Activated CD4-positive, CD25-positive, alpha-beta regulatory T cell treated with anti-CD3 and anti-CD28 coated beads, Interleukin-2, amount 50 U/mL, for 16 hours (primary cell): Measurements from ENCODE around the gene TSC22D2.
"Not testable (repeated sequence)": the region's sequence is repeated elsewhere in the genome, so short reads cannot be mapped to it uniquely, and the experiment has no call there.

Experiments
- DNase-seq: peaks from one replicate; pipeline ENCODE4 v3.0.0-alpha.2; 2020; ENCODE audit warnings: low read depth, low spot score

Gene TSC22D2

DNA sequence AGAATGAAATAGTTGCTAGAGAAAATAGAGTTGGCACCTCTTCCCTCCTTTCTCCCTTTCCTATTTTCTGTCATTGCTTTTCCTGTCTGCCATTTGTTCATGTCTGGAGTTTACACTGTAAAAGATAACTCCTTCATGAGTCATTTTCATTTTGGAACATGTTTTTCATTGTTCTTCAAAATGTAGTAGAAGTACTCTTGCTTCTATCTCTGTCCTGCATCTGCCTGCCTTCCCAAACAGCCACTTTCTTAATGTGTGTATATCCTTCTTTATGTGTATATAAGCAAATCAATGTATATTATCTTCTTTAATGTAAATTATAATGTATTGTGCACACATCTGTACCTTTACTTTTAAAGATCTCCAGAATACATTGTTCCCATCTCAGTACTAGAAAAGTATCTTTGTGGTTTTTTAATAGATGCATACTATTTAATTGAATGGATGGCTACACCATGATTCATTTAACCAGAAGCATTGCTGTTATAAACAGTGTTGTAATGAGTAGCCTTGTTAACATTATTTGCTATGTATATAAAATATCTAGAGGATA, 41.1 kb downstream of the TSC22D2 start:
- DNase-seq: no peak

DNA sequence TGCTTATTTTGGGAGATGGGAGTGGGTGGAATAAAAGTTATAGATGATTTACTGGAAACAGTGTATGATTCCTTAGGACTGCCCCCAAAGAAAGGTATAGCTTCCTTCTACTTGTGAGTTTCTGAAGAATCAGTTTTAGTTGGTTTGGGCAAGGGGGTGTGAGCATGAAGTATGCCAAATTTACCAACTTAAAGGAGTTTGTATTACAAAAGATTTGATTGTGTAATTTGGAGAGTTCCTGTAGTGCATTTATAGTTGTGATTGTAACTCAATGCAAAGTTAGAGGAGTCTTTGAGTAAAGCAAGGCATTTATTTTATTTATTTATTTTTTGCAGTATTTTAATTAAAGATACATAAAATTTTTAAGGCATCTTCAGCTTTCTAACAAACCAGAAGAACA, 42.8 kb downstream of the TSC22D2 start:
- DNase-seq: no peak

- no peak for DNase-seq
Observed at GRCh38 chr3:150451329-150452048, 43.4 kb downstream of the TSC22D2 start.

- no peak for DNase-seq
Observed at GRCh38 chr3:150453353-150453752, 45.3 kb downstream of the TSC22D2 start.

DNA sequence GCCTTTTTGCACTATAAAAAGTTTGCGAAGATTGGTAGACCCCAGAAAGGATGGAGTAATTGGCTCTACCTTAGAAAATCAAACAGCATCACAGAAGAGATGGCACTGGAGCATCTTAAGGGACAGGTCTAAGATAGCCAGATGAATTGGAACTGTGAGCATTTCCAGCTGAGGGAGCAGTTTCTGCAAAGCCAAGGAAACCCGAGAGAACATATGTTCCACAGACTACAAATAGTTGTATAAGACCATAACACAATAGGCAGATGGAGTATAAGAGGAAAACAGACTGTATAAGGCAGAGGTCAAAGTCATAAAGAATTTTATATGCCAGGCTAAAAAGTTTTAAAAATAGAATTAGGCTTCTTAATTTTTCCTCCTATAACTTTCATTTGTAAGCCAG, 46.0 kb downstream of the TSC22D2 start:
- no peak for DNase-seq

DNA sequence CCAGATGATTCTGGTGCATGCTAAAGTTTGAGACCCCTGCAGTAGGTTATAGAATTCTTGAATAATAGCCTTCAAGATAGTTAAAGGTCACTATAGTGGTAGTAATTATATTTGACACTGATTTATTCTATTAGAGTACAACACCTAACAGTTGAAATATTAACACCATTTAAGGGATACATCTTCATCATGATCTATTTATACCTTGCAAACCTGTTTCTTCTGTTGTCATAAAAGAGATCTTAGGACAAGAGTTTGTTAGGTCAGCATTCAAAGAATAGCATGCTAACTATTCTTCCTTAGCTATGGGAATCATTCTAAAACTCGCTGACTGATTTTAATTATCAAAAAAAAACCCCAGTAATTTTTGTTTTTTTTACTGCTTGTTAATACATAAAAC, 46.5 kb downstream of the TSC22D2 start:
- no peak for DNase-seq

DNA sequence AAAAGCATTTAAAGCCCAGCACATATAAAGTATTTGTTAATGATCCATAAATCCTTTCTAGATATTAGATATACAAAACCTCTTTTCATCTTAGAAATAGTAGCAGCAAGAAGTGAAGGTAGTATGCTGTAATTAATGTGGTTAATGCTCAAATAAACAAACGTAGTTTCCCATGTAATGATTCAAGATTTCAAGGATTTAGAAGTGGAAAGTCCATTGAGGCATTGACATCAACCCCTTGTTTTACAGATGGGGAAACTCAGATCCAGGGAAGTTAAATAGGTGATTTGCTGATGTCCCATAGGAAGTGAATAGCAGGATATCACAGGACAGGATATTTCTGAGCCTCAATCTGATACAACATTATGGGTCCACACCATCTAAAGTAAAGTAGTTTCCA, 47.2 kb downstream of the TSC22D2 start:
- no peak for DNase-seq

GRCh38 chr3:150458001-150458400, 49.9 kb downstream of the TSC22D2 start:
- no peak for DNase-seq

DNA sequence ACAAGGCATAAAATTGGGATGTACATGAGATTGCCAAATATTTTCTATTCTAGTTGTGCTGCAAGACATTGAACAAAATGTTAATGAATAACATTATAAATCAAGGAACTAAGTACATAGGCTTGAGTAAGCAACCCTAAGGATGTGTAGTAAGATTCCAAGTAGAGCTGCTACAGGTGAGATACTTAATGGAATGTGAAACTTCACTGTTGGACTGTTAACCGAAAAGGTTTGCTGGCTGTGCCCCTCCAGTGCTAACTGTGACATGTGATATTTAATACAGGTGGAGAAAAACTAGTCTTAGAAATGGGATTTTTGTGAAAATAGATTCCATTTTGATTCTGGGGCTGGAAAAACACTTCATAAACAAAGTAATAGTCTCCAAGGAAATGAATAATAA, 52.4 kb downstream of the TSC22D2 start:
- no peak for DNase-seq

GRCh38 chr3:150461399-150461798, 53.3 kb downstream of the TSC22D2 start:
- DNase-seq: no peak

DNA sequence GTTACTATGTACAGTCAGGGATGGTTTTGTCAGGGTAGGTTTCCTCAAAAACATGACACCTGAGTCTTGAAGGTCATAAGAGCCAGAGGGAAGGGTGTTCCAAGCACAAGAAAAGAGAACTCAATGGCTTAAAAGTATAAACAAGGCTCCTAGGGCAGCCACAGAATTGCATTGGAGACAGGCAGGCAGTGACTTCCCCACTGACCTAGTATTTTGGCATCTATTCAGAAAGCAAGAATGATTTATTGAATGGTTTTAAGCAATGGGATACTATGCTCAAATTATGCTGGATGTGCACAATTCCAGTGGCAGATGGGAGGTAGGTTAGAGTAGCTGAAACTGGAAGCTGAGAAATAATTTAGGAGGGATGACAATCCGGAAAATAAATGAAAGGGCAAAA, 54.0 kb downstream of the TSC22D2 start:
- no peak for DNase-seq

GRCh38 chr3:150464684-150465083, 56.6 kb downstream of the TSC22D2 start:
- DNase-seq: no peak

DNA sequence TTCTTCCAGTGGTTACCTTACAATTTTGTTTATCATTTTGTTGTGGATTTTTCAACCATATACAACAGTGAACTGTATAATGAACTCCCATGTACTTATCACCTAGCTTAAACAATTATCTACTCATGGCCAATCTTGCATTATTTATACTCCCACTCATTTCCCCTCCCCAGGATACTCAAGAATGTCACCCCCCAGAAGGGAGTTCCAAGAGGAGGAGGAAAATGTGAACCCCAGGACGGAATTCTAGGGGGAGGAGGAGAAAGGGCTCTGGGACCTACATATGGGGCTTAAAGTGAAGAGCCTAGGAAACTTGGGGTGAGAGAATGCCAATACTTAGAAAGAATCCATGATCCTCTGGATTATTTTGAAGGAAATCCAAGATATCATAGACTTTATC, 59.3 kb downstream of the TSC22D2 start:
- DNase-seq: no peak

DNA sequence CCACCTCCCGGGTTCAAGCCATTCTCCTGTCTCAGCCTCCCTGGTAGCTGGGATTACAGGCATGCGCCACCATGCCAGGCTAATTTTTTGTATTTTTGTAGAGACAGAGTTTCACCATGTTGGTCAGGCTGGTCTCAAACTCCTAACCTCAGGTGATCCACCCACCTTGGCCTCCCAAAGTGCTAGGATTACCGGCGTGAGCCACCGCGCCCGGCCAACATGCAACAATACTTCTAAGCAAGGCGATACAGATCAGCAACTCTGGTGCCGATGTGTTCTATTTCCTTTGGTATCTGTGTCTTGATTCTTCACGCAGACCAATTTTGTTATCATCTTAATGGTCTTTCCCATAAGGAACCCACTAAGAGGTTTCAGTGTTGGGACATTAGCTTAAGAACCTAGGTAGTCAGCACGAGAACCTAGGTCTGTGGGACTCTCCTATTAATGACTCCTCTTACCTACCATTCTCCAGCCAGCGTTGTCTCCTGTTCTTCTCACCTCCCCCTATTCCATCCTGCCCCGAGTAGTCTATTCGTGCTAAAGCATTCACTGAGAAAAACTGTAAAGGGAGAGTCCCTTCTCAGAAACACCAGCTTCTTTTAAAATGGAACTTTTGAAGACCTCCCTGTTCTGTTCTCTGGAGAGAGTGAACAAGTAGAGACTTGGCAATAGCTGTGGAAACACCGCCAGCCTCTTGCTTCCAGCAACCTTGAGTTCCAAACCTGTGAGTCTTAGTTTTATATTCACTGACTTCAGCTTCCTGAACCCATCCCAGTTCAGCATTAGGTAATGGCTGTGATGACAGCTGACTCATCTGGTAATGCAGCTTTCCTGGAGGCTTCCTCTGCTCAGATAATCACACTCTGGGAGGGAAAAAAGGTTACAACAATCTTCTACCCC, 61.2 kb downstream of the TSC22D2 start:
- no peak for DNase-seq

- DNase-seq: no peak
Observed at GRCh38 chr3:150469931-150470740, 62.0 kb downstream of the TSC22D2 start.

DNA sequence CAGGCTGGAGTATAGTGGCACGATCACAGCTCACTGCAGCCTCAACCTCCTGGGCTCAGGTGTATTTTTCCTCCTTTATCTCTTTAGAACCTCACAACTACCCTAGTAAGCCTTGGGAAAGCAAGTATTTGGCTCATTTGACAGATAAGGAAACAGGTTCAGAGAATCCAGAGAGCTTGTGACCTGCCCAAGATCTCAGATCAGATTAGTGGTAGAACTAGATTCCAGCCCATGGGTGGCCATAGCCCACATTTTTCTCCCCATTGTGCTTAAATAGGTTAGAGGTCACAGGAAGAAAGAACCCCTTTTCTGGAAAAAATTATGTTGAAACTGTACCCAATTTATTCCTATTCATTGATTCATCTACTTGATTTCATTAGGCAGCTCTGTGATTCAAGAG, 64.3 kb downstream of the TSC22D2 start:
- DNase-seq: no peak

GRCh38 chr3:150473161-150473560, 65.1 kb downstream of the TSC22D2 start:
- not testable (repeated sequence) for DNase-seq

- no peak for DNase-seq
Observed at GRCh38 chr3:150479370-150479769, 71.3 kb downstream of the TSC22D2 start.

- DNase-seq: no peak
Observed at GRCh38 chr3:150480877-150481276, 72.8 kb downstream of the TSC22D2 start.

DNA sequence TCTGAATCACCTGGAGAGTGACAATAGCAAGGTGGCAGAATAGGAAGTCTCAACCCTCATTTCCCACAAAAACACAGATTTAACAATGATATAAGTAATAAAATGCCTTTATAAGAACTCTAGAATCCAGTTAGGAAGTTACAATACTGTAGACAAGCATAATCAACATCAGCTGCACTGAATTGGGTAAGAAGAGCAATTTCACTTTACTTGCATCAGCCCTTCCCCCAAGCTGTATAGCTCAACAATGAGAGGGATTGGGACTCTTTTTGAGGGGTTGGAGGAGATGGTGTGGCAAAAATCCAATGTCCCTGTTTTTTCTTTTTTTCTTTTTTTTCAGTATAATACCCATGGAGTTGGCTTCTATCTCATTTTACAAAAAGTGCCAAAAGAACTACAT, 75.1 kb downstream of the TSC22D2 start:
- DNase-seq: no peak

DNA sequence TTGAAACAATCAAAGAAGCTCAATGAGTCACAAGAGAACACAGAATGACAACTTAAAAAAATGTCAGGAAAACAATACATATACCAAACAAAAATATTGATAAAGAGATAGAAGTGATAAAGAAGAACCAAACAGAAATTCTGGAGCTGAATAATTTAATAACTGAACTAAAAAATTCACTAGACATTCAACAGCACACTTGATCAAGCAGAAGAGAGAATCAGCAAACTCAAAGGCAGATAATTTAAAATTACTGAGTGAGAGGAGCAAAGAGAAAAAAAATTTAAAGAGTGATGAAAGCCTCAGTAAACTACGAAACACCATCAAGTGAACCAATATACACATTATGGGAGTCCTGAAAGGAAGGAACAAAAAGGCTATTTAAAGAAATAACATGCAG, 76.3 kb downstream of the TSC22D2 start:
- no peak for DNase-seq

- no peak for DNase-seq
Observed at GRCh38 chr3:150488867-150489266, 80.8 kb downstream of the TSC22D2 start.
